Midbrain (tissue), 1 donor: Measurements from ENCODE around the gene CNN2.

Experiments used
- DNase-seq: peaks from one replicate; lab custom pipeline; 2025; lab: John Stamatoyannopoulos, UW

CNN2 gene

GRCh38 chr19:995051-995827 is 31.2 kb upstream of the CNN2 start:
- DNase-seq = no peak

- DNase-seq = no peak
Observed at GRCh38 chr19:996051-996838, 30.2 kb upstream of the CNN2 start.

- no peak for DNase-seq
Observed at GRCh38 chr19:998064-998463, 28.3 kb upstream of the CNN2 start.

- DNase-seq = no peak
Observed at GRCh38 chr19:999379-999719, 27.1 kb upstream of the CNN2 start.

- DNase-seq = no peak
Observed at GRCh38 chr19:1000095-1000494, 26.3 kb upstream of the CNN2 start, which contains the start of gene GRIN3B. Gene GRIN3B (plus strand): TSS chr19:1000419. CDS start chr19:1000438, 19 bp downstream.

GRCh38 chr19:1000591-1001537 is 25.5 kb upstream of the CNN2 start:
- DNase-seq = no peak

GRCh38 chr19:1001538-1002166 is 24.8 kb upstream of the CNN2 start:
- no peak for DNase-seq

- no peak for DNase-seq
Observed at GRCh38 chr19:1002600-1002999, 23.8 kb upstream of the CNN2 start.

GRCh38 chr19:1003283-1003682 is 23.1 kb upstream of the CNN2 start:
- no peak for DNase-seq

- DNase-seq = no peak
Observed at GRCh38 chr19:1004204-1004802, 22.1 kb upstream of the CNN2 start.

- no peak for DNase-seq
Observed at GRCh38 chr19:1004803-1005664, 21.4 kb upstream of the CNN2 start.

- no peak for DNase-seq
Observed at GRCh38 chr19:1006711-1007398, 19.6 kb upstream of the CNN2 start.

- DNase-seq = no peak
Observed at GRCh38 chr19:1007399-1008251, 18.8 kb upstream of the CNN2 start.

- DNase-seq = no peak
Observed at GRCh38 chr19:1008268-1009040, 18.0 kb upstream of the CNN2 start.

- DNase-seq = no peak
Observed at GRCh38 chr19:1009041-1009980, 17.1 kb upstream of the CNN2 start.

- no peak for DNase-seq
Observed at GRCh38 chr19:1009981-1010538, 16.3 kb upstream of the CNN2 start.
